Tibial nerve (tissue), 4 donors: ENCODE measurements around the gene AKAP9. TPM values are rescaled to one million over a fixed set of nuclear protein-coding genes. Genes with fewer than 3 reads are reported as not detected.
"Not testable (repeated sequence)": the region's sequence is repeated elsewhere in the genome, so short reads cannot be mapped to it uniquely, and the experiment has no call there.

Source experiments
- DNase-seq, 2 donors: peaks; one replicate each; pipeline ENCODE4 v3.0.0-alpha.2; 2019; ENCODE audit warnings: low spot score in 2 of 2
- H3K27ac ChIP-seq, 4 donors: fragments of 200-600 bp; sonication (generic) in 3 of 4; one replicate each; pipeline ENCODE4 v1.5.1; 2017 to 2019; ENCODE audit warnings: mild to moderate bottlenecking in 1 of 4
- H3K27me3 ChIP-seq, 2 donors: fragments of 200-600 bp; sonication (generic) in 1 of 2; one replicate each; pipeline versions ENCODE4 v1.5.1 to v1.6.0; 2017 to 2019
- H3K36me3 ChIP-seq, 3 donors: fragments of 200-600 bp; sonication (generic); one replicate each; pipeline ENCODE4 v1.5.1; 2018 to 2019
- H3K4me1 ChIP-seq, 4 donors: fragments of 200-600 bp; sonication (generic) in 3 of 4; one replicate each; pipeline ENCODE4 v1.5.1; 2017 to 2019
- H3K4me3 ChIP-seq, 4 donors: fragments of 200-600 bp; sonication (generic) in 3 of 4; one replicate each; pipeline ENCODE4 v1.5.1; 2017 to 2019; ENCODE audit warnings: mild to moderate bottlenecking in 1 of 4, moderate library complexity in 1 of 4
- H3K9me3 ChIP-seq, 4 donors: fragments of 200-600 bp; sonication (generic) in 3 of 4; one replicate each; pipeline ENCODE4 v1.5.1; 2017 to 2019
- CTCF ChIP-seq, 5 experiments: fragments of 200-600 bp in 3 of 5; fragments of 450-650 bp in 2 of 5; sonication (generic) in 3 of 5; IDR thresholded peaks; one replicate each; pipeline ENCODE4 v1.5.1; 2016 to 2019; ENCODE audit warnings: antibody characterized with exemption in 5 of 5, mild to moderate bottlenecking in 3 of 5, moderate library complexity in 2 of 5
- EP300 ChIP-seq, 2 donors: sonication (generic); formaldehyde crosslinking; IDR thresholded peaks; one replicate each; pipeline ENCODE4 v1.6.1; 2017; ENCODE audit warnings: antibody characterized with exemption in 2 of 2, mild to moderate bottlenecking in 1 of 2
- POLR2A ChIP-seq, 2 donors: fragments of 450-650 bp; IDR thresholded peaks; one replicate each; pipeline ENCODE4 v1.6.1; 2017; ENCODE audit warnings: antibody characterized with exemption in 2 of 2, mild to moderate bottlenecking in 2 of 2, moderate library complexity in 2 of 2
- whole genome bisulfite sequencing, 2 donors: methylation state at CpG; one replicate each; pipeline ENCODE4 v1.1.5; 2018; 5-methylcytosine and 5-hydroxymethylcytosine counted together
- total RNA-seq, 4 donors: library from RNA; depleted of rRNA; stranded (reverse); fragments of >200 nt; gene quantifications; one replicate each; pipeline ENCODE4 v1.1.0, GENCODE V29; 2016

The AKAP9 gene
- total RNA-seq, 4 donors from 2014 or later, result 62.8 to 77.8 (median 73.0) TPM

GRCh38 chr7:92072121-92072520 is 131.5 kb downstream of the AKAP9 start:
- no peaks in the 10 kb centered on the region for H3K4me1 ChIP-seq
- WGBS, 2 donors, result 93 to 94% methylated on average over 1 of the region's 1 CpG
- peaks cover 0 to 65% (median 0%) of the 10 kb centered on the region in 3 donors for H3K36me3 ChIP-seq
- no peak overlapping the region for H3K27ac ChIP-seq
- H3K27me3 ChIP-seq, result no peaks in the 10 kb centered on the region
- no peak overlapping the region for H3K4me3 ChIP-seq
- no peak for DNase-seq
- TF ChIP-seq POLR2A (IDR thresholded peaks at IDR 0.05) (no peak), CTCF (IDR thresholded peaks at IDR 0.05) (no peak), EP300 (IDR thresholded peaks at IDR 0.05) (no peak)
- H3K9me3 ChIP-seq, result no peaks in the 10 kb centered on the region

- no peaks in the 10 kb centered on the region for H3K9me3 ChIP-seq
- H3K4me3 ChIP-seq, result no peak overlapping the region
- H3K27me3 ChIP-seq, result no peaks in the 10 kb centered on the region
- peaks cover 0 to 65% (median 0%) of the 10 kb centered on the region in 3 donors for H3K36me3 ChIP-seq
- DNase-seq, result no peak
- 97% methylated on average over 3 of the region's 3 CpGs for WGBS, 2 donors
- no peaks in the 10 kb centered on the region for H3K4me1 ChIP-seq
- TF ChIP-seq EP300 (IDR thresholded peaks at IDR 0.05) (no peak), POLR2A (IDR thresholded peaks at IDR 0.05) (no peak), CTCF (IDR thresholded peaks at IDR 0.05) (no peak)
- no peak overlapping the region for H3K27ac ChIP-seq
Observed at GRCh38 chr7:92072708-92073107, 132.0 kb downstream of the AKAP9 start.

GRCh38 chr7:92075455-92076158 is 134.9 kb downstream of the AKAP9 start:
- DNase-seq, result no peak
- H3K4me3 ChIP-seq, result no peak overlapping the region
- TF ChIP-seq POLR2A (IDR thresholded peaks at IDR 0.05) (no peak), EP300 (IDR thresholded peaks at IDR 0.05) (no peak), CTCF (IDR thresholded peaks at IDR 0.05) (no peak)
- 87% methylated on average over 4 of the region's 4 CpGs for WGBS, 2 donors
- H3K36me3 ChIP-seq, result peaks cover 0 to 70% (median 0%) of the 10 kb centered on the region in 3 donors
- H3K4me1 ChIP-seq, result no peaks in the 10 kb centered on the region
- H3K9me3 ChIP-seq, result no peaks in the 10 kb centered on the region
- H3K27me3 ChIP-seq, result no peaks in the 10 kb centered on the region
- no peak overlapping the region for H3K27ac ChIP-seq

- no peak overlapping the region for H3K27ac ChIP-seq
- no peak for TF ChIP-seq CTCF (IDR thresholded peaks at IDR 0.05)
- no peak for TF ChIP-seq EP300 (IDR thresholded peaks at IDR 0.05)
- TF ChIP-seq POLR2A (IDR thresholded peaks at IDR 0.05), result no peak
- H3K4me3 ChIP-seq, result no peak overlapping the region
- DNase-seq, result no peak
- no peaks in the 10 kb centered on the region for H3K9me3 ChIP-seq
- H3K4me1 ChIP-seq, result no peaks in the 10 kb centered on the region
- 57 to 61% methylated on average over 1 of the region's 1 CpG for WGBS, 2 donors
- no peaks in the 10 kb centered on the region for H3K27me3 ChIP-seq
- peaks cover 0 to 66% (median 0%) of the 10 kb centered on the region in 3 donors for H3K36me3 ChIP-seq
Observed at GRCh38 chr7:92076509-92076908, 135.8 kb downstream of the AKAP9 start.

- not testable (repeated sequence) for DNase-seq, H3K4me1 ChIP-seq, H3K9me3 ChIP-seq, H3K4me3 ChIP-seq, H3K27me3 ChIP-seq, H3K27ac ChIP-seq
- H3K36me3 ChIP-seq, result peaks cover 0 to 88% (median 0%) of the 10 kb centered on the region in 3 donors
- 97 to 98% methylated on average over 6 of the region's 6 CpGs for WGBS, 2 donors
Observed at GRCh38 chr7:92083922-92084321, 143.3 kb downstream of the AKAP9 start.
